Lower lobe of right lung (tissue), 2 donors: Measurements from ENCODE around the gene GPD1. TPM values are rescaled to one million over a fixed set of nuclear protein-coding genes. Genes with fewer than 3 reads are reported as not detected.

Experiments used
- ATAC-seq, 2 donors: fragments of 200-7000 bp; cut with Tn5 transposase; one replicate each; pipeline ENCODE4 v1.9.1; 2020 to 2022; ENCODE audit warnings: mild to moderate bottlenecking in 2 of 2, moderate library complexity in 2 of 2
- DNase-seq: peaks from one replicate; pipeline ENCODE4 v3.0.0-alpha.2; 2020
- H3K27ac ChIP-seq: fragments of 200-600 bp; one replicate; pipeline ENCODE4 v1.8.0; 2022
- H3K27me3 ChIP-seq: fragments of 200-600 bp; one replicate; pipeline ENCODE4 v1.8.0; 2022; ENCODE audit warnings: low read depth
- H3K36me3 ChIP-seq: fragments of 200-600 bp; one replicate; pipeline ENCODE4 v1.8.0; 2022; ENCODE audit warnings: mild to moderate bottlenecking
- H3K4me1 ChIP-seq: fragments of 200-600 bp; one replicate; pipeline ENCODE4 v1.8.0; 2022
- H3K4me3 ChIP-seq: fragments of 200-600 bp; one replicate; pipeline ENCODE4 v1.8.0; 2022; ENCODE audit warnings: mild to moderate bottlenecking
- H3K9me3 ChIP-seq: fragments of 200-600 bp; one replicate; pipeline ENCODE4 v1.8.0; 2022
- CTCF ChIP-seq: fragments of 200-600 bp; IDR thresholded peaks from one replicate; pipeline ENCODE4 v1.8.0; 2022; ENCODE audit warnings: antibody characterized with exemption, mild to moderate bottlenecking
- intact Hi-C: fragments of 100-400 bp; cut with DNase I; formaldehyde crosslinking; loops from one replicate; pipeline ENCODE4 v1.11.0; 2022
- total RNA-seq: library from RNA; stranded (reverse); fragmentation: NEBNext Ultra II Directional; extraction: Animal tissue kit (Norgen Biotek cat#: 25700); gene quantifications from one replicate; pipeline ENCODE4 v1.2.1, GENCODE V29; 2021
- donor health status: DM: no; HTN: yes; CAD: no; lungs with severe emphysema.

GPD1 gene
- total RNA-seq, 1 donor from 2014 or later, result 67.0 TPM

- intact Hi-C loops, result no loop called here
- peaks cover 11% of the 10 kb centered on the region for H3K27me3 ChIP-seq
- no peaks in the 10 kb centered on the region for H3K4me1 ChIP-seq
- no peak overlapping the region for H3K4me3 ChIP-seq
- no peak for TF ChIP-seq CTCF
- no peaks in the 10 kb centered on the region for H3K36me3 ChIP-seq
- no peak overlapping the region for H3K27ac ChIP-seq
- no peaks in the 10 kb centered on the region for H3K9me3 ChIP-seq
- no peak for ATAC-seq
- DNase-seq, result peak; percentile 22
Observed at GRCh38 chr12:50061946-50062686, 41.7 kb upstream of the GPD1 start.

GRCh38 chr12:50062728-50063460 lies 40.9 kb upstream of the GPD1 start:
- H3K27me3 ChIP-seq, result peaks cover 10% of the 10 kb centered on the region
- H3K4me1 ChIP-seq, result no peaks in the 10 kb centered on the region
- intact Hi-C loops, result no loop called here
- H3K36me3 ChIP-seq, result no peaks in the 10 kb centered on the region
- DNase-seq (peak; percentile 38), ATAC-seq (no peak)
- no peak for TF ChIP-seq CTCF
- no peak overlapping the region for H3K4me3 ChIP-seq
- no peak overlapping the region for H3K27ac ChIP-seq
- H3K9me3 ChIP-seq, result no peaks in the 10 kb centered on the region

- intact Hi-C loops, result no loop called here
- ATAC-seq (no peak), DNase-seq (no peak)
Observed at GRCh38 chr12:50065726-50066310, 38.0 kb upstream of the GPD1 start.

GRCh38 chr12:50066402-50066801 lies 37.4 kb upstream of the GPD1 start:
- TF ChIP-seq CTCF, result no peak
- Histone ChIP-seq H3K27me3 (peaks cover 3% of the 10 kb centered on the region), H3K27ac (no peak overlapping the region), H3K4me1 (peaks cover 5% of the 10 kb centered on the region), H3K4me3 (no peak overlapping the region), H3K36me3 (no peaks in the 10 kb centered on the region), H3K9me3 (no peaks in the 10 kb centered on the region)
- intact Hi-C loops, result no loop called here
- ATAC-seq (peak in 1 of 2 donors; percentile 34), DNase-seq (no peak)

More at GRCh38 chr12:50065726-50066310, 38.0 kb upstream of the GPD1 start:
- H3K27me3 ChIP-seq, result peaks cover 3% of the 10 kb centered on the region
- H3K4me1 ChIP-seq, result peaks cover 4% of the 10 kb centered on the region
- no peak for TF ChIP-seq CTCF
- no peak overlapping the region for H3K27ac ChIP-seq
- no peaks in the 10 kb centered on the region for H3K9me3 ChIP-seq
- H3K4me3 ChIP-seq, result no peak overlapping the region
- no peaks in the 10 kb centered on the region for H3K36me3 ChIP-seq

GRCh38 chr12:50069069-50069468 lies 34.7 kb upstream of the GPD1 start:
- intact Hi-C loops, result no loop called here
- H3K4me1 ChIP-seq, result peaks cover 5% of the 10 kb centered on the region
- ATAC-seq (no peak), DNase-seq (no peak)
- H3K36me3 ChIP-seq, result no peaks in the 10 kb centered on the region
- no peak for TF ChIP-seq CTCF
- no peaks in the 10 kb centered on the region for H3K9me3 ChIP-seq
- H3K4me3 ChIP-seq, result no peak overlapping the region
- H3K27ac ChIP-seq, result no peak overlapping the region
- no peaks in the 10 kb centered on the region for H3K27me3 ChIP-seq
